Thyroid gland (tissue), 4 donors: ENCODE data around the gene ADARB2.

Experiments used
- POLR2A ChIP-seq, 2 donors: fragments of 450-650 bp; IDR thresholded peaks; one replicate each; pipeline ENCODE4 v1.6.1; 2017; ENCODE audit warnings: antibody characterized with exemption in 2 of 2, mild to moderate bottlenecking in 2 of 2, moderate library complexity in 1 of 2
- TF ChIP-seq, protein P1 (sequence below), 6 experiments: fragments of 200-600 bp in 3 of 6; fragments of 450-650 bp in 3 of 6; sonication (generic) in 3 of 6; IDR thresholded peaks; one replicate each; pipeline ENCODE4 v1.5.1; 2016 to 2019; ENCODE audit warnings: antibody characterized with exemption in 6 of 6, mild to moderate bottlenecking in 2 of 6, inconsistent platforms in 1 of 6, moderate library complexity in 1 of 6

DNA sequence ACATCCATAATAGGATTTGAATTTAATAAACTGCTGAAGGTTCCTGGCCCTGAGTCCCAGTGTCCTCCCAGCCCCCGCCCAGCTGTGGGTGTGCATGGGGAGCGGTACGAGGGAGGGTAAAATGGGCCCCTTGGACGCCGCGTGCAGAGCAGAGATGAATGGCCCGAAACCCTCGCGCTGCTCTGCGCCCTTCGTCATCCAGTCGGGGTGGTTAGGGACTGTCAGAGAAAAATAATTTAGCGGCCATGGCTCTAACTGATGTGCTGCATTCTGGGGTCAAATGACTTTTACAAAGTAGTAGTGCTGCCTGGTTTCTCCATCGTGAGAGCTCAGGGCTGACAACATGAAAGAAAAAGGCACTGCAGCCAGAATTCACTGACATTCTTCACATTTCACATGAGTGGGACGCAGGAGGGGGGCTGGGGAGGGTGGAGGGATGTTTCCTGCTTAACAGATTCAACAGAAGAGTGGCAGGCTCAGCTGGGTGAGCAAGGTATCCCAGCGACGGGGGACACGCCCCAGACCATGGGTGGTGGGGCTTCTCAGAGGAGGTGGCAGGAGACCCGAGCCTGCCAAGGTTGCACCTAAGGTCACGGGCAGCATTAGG lies 376.7 kb downstream of the ADARB2 start:
- TF ChIP-seq, protein P1, sequence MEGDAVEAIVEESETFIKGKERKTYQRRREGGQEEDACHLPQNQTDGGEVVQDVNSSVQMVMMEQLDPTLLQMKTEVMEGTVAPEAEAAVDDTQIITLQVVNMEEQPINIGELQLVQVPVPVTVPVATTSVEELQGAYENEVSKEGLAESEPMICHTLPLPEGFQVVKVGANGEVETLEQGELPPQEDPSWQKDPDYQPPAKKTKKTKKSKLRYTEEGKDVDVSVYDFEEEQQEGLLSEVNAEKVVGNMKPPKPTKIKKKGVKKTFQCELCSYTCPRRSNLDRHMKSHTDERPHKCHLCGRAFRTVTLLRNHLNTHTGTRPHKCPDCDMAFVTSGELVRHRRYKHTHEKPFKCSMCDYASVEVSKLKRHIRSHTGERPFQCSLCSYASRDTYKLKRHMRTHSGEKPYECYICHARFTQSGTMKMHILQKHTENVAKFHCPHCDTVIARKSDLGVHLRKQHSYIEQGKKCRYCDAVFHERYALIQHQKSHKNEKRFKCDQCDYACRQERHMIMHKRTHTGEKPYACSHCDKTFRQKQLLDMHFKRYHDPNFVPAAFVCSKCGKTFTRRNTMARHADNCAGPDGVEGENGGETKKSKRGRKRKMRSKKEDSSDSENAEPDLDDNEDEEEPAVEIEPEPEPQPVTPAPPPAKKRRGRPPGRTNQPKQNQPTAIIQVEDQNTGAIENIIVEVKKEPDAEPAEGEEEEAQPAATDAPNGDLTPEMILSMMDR (IDR thresholded peaks at IDR 0.05): no peak
- TF ChIP-seq POLR2A (IDR thresholded peaks at IDR 0.05): no peak
